HG03442 (cell line): ENCODE results near the gene NXPE3.
A peak's percentile ranks its signal among the peaks of the same experiment; 100 is the strongest.

Source experiments
- ATAC-seq: cut with Tn5 transposase; IDR thresholded peaks from one replicate; pipeline ENCODE4 v1.9.1; 2021; ENCODE audit warnings: mild to moderate bottlenecking, moderate library complexity; ENCODE audit not compliant: unreplicated experiment

NXPE3 gene

DNA sequence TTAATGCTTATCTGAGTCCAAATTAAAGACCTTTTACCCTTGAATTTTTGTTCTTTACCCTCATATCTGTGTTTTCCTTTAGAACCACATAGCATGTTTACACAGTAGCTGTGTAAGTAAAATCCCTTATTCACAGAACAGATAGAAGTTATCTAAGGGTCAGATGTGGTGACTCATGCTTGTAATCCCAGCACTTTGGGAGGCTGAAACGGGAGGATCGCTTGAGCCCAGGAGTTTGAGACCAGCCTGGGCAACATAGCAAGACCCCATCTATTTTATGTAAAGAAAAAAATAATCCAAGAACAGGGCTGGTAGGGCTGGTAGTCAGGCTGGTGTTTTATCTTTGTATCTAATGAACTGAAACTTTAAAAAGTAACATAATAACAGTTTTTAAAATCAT, 23.2 kb downstream of the NXPE3 start:
- ATAC-seq, result no peak

DNA sequence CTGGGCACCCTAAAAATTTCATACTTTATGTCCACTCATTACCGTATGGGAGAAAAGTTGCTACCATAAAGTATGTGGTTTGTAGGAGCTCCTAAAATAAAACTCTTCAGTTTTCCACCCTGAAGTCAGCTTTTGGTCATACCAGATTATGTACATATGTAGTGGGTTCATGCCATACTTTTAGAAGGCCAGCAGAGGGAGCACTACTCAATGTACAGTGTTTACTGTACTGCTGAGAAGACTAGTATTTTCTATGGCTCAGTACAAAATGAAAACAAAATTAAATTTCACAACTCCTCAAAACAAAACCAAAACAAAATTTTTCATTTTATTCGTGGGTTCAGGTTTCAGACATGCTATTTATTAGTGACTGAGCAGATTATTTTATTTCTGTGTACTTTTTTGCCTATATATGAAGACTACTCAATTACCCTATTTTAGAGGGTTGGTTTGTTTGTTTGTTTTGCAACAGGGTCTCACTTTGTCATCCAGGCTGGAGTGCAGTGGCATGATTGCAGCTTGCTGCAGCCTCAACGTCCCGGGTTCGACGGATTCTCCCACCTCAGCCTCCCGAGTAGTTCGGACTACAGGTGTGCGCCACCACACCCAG, 24.3 kb downstream of the NXPE3 start:
- peak; percentile 94 for ATAC-seq

DNA sequence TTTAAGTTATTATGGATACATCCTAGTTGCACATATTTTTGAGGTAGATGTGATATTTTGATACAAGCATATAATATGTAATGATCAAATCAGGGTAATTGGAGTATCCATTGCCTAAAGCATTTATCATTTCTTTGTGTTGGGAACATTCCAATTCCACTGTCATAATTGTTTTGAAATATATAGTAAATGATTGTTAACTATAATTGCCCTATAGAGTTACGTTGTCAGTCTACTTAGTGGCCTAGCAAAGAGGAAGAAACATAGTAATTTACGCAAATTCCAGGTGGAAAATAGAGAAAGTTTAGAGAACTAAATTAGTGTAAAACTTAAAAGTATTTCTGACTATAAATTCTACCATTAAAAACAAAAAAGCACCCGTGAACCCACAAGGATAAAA, 24.9 kb downstream of the NXPE3 start:
- no peak for ATAC-seq

GRCh38 chr3:101806491-101806890, 27.5 kb downstream of the NXPE3 start:
- ATAC-seq, result no peak

DNA sequence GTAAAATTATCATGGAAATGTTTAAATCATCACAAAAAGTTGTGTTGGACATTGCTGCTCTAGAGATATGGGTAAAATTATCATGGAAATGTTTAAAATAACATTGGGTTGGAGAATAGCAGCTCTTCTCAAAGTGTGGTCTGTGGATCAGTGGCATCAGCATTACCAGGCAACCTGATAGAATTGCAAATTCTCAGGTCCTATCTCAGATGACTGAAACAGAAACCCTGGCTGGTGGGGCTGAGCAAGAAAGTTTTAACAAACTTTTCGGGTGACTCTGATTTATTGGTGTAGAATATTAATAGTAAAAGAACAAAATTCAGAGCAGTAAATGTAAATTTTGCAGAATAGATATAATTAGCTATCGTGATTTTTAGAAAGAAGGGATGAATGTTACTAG, 28.9 kb downstream of the NXPE3 start:
- peak; percentile 72 for ATAC-seq

GRCh38 chr3:101809178-101810021, 30.4 kb downstream of the NXPE3 start:
- ATAC-seq, result peak; percentile 29

DNA sequence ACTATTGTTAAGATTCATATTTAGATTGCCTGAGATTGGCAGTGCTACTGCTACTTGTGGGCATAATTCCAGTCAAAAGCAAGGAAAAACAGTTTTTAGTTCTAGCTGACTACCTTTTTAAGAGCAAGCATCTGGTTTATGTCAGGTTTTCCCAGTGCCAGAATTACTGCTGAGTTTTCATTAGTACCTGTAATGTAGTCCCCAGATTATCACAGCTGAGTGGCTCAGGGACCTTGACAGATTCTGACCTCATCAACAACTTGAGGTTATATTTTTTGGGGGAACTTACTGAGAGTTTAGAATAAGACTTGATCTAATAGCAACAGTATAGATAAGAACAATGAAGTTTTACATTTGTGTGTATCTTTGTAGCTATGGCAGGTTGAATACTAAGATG, 31.0 kb downstream of the NXPE3 start:
- no peak for ATAC-seq

DNA sequence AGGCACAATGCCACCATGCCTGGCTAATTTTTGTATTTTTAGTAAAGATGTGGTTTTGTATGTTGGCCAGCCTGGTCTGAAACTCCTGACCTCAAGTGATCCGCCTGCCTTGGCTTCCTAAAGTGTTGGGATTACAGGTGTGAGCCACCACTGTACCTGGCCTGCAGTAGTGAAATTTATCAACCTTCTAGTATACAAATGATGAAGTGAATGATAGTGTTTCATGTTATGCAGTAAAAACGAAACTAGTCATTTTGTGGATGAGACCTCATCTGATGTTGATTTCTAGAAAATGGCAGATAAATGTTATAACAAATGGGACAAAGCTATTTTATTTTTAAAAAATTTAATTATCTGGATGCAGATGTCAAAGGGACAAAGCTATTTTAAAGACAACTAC, 32.9 kb downstream of the NXPE3 start:
- ATAC-seq, result no peak

DNA sequence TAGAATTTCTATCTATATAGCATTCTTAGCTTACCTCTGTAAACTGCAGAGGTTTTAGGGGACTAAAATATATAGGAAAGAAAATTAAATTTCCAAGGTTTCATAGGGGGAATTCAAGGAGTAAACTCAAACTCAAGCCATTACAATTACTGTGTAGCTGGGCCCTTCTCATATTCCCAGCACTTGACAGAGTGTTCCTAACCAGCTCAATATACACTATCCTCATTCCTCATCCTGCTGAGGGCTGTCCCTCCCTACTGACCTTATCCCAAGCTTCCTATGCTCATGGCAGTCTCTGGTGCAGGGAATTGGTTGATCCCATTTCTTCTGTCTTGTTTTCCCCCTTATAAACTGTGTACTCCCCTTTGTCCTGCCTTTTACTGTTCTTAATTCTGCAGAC, 33.9 kb downstream of the NXPE3 start:
- no peak for ATAC-seq

DNA sequence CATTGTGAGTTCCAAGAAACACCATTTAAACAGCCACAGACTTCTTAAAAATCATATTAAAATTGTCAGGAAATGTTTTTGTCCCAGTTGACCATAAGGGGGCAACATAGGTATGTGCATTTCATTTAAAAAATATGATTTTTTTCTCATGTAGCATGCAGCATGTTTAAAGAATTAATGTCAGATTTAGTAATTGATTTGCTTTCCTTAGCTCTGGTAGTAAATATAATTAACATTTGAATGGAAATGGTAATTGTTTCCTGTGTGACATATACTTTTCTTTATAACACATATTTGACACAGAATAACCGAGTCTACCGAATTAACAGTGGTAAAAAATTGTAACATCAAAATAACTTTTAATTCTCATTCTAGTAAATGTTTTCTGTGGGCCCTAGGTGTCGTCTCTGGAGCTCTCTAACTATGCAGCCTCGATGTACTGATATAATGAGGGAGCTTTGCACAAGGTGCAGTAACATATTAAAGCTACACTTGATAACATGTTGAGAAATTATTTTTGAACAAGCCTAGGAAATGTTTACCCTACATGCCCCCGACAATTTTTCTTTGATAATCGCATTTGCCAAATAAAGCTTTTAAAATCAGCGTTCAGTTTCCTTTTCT, 34.9 kb downstream of the NXPE3 start:
- no peak for ATAC-seq

GRCh38 chr3:101814835-101815234, 35.8 kb downstream of the NXPE3 start:
- ATAC-seq, result peak; percentile 34

DNA sequence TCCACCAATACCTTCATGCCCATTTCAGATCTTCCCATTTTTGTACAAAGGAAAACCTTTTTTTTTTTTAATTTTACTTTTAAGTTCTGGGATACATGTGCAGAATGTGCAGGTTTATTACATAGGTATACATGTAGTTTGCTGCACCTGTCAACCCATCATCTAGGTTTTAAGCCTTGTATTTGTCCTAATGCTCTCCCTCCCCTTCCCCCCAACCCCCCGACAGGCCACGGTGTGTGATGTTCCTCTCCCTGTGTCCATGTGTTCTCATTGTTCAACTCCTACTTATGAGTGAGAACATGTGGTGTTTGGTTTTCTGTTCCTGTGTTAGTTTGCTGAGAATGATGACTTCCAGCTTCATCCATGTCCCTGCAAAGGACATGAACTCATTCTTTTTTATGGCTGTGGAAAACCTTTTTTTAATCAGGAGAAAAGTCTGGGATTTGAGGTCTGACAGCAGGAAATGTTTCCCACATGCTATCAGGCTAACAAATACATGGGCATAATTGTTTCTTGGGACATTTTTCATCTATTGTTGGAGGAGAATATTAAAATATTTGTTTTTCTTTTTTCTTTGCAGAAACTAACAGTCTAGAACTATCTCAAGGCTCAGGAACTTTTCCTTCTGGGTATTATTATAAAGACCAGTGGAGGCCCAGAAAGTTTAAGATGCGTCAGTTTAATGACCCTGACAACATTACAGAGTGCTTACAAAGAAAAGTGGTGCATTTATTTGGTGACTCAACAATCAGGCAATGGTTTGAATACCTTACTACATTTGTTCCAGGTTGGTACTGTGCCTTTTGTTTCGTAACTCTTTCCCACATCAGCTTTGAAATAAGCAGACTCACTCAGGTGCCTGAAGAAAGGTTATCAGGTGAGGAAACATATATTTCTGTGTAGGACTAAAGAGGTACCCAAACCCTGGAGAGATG, 37.5 kb downstream of the NXPE3 start:
- ATAC-seq, result no peak

GRCh38 chr3:101817992-101818391, 39.0 kb downstream of the NXPE3 start:
- no peak for ATAC-seq

DNA sequence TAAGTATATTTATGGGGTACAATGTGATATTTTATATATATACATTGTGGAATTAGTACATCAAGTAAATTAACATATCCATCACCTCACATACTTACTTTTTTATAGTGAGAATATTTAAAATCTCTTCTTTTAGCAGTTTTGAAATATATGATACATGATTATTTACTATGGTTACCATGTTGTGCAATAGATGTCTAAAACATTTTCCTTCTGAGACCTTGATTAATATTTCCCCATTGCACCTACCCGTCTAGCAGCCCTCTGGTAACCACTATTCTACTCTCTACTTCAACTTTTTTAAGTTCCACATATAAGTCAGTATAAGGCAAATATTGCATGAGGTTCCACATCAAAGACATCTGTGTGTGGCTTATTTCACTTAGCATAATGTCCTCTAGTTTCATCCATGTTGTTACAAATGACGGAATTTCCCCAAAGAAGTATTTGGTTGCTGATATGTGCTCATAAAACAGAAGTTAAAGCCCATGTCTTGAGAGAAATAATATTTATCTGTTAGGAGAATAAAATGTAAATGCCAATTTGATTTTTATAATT, 40.7 kb downstream of the NXPE3 start:
- peak; percentile 57 for ATAC-seq

DNA sequence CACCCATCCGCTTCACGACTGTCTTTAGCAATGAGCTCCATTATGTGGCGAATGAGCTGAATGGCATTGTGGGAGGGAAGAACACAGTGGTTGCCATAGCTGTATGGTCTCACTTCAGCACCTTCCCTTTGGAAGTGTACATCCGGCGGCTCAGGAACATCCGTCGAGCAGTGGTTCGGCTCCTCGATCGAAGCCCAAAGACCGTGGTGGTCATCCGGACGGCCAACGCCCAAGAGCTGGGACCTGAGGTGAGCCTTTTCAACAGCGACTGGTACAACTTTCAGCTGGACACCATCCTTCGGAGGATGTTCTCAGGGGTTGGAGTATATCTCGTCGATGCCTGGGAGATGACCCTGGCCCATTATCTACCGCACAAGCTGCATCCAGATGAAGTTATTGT, 42.5 kb downstream of the NXPE3 start:
- no peak for ATAC-seq

GRCh38 chr3:101823525-101823924, 44.5 kb downstream of the NXPE3 start:
- ATAC-seq, result no peak

- no peak for ATAC-seq
Observed at GRCh38 chr3:101824702-101825101, 45.7 kb downstream of the NXPE3 start.

DNA sequence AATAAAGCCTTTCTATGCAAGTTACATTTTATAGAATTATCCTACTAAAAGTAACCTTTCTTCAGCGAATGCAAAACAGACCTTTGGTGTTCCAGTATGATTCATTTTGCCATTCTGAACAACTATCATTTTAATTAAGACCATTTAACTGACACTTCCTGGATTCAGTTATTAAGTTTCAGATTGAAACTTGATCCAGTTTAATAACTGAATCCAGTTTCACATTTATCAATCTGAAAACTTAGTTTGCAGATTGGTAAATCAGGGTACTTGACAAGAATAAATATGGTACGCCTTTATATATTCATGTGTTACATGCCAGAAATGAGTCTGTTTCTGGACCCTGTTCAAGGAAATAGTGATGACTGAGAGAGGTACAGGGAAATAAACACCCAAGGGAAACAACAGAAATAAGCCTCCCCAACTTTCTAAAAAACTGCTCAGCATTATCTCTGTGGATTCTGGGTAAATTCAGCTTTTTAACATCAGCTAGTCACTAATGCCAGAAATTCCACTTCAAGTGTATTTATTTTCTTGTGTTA, 47.0 kb downstream of the NXPE3 start:
- ATAC-seq, result no peak

DNA sequence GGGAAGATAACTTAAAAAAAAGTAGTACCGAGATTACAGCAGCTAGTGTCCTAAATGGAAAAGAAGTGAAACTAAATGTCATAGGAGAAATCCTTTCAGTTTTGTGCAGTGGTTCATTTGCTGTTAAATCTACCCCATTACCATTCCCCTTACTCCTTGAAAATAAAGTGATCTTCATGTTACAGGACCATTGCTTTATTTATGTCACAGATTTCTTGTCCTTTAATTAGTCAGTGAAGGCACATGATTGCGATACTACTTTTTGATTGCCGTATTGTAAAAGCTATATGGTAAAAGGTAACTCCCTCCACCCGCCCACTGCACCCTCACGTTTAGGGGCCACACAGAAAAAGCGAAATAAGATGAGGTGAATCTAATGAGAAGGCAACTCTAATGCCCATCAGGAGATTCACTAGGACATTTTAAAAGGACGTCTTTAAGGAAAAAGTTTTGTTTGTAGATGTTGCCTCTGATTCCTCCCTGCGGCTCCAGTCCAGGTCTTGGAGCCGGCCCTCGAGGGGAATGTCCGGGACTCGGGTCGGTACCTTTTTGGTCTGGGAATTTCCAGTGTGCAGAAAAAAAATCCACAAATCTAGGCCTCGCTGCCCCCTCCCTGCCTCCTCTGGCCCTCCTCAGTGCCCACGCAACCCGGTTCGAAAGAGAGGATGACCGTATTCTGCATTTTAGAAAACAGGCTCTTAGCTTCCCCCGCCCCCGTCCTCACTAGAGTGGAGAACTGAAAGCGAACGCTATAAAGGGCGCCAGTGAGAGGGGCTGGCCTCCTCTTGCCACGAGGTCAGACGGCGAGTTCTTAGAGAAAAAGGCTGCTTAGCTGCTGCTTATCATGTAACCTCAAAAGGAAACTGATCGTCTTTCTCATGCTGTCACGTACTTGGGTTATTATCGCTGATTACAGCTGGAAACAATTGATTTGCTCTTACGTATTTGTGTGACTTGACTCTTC, 48.5 kb downstream of the NXPE3 start:
- ATAC-seq, result peak; percentile 85
